GM21825 (cell line): ENCODE measurements around the gene KIF21B.
"Not testable (repeated sequence)": the region's sequence is repeated elsewhere in the genome, so short reads cannot be mapped to it uniquely, and the experiment has no call there.

ENCODE experiments used
- ATAC-seq: cut with Tn5 transposase; IDR thresholded peaks from one replicate; pipeline ENCODE4 v1.9.1; 2021; ENCODE audit warnings: mild to moderate bottlenecking, moderate library complexity; ENCODE audit not compliant: unreplicated experiment

KIF21B gene

DNA sequence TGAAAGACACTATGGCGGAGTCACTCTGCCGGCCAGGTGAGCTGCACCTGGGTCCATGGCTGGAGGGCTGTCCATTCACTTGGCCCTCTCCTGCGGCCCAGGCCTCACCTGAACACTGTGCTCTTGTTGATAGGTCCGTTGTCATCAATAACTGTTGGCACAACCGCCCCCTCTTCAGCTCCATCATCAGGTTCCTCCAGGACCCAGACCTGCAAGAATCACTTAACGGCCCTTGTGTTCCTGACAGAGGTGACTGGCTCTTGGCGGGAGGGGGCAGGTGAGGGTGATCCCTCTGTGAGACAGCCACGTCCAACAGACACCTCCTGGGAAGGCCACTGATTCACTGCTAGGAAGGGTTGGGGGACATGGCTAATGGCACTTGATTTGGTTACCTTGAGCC is 73.9 kb downstream of the KIF21B start:
- no peak for ATAC-seq

DNA sequence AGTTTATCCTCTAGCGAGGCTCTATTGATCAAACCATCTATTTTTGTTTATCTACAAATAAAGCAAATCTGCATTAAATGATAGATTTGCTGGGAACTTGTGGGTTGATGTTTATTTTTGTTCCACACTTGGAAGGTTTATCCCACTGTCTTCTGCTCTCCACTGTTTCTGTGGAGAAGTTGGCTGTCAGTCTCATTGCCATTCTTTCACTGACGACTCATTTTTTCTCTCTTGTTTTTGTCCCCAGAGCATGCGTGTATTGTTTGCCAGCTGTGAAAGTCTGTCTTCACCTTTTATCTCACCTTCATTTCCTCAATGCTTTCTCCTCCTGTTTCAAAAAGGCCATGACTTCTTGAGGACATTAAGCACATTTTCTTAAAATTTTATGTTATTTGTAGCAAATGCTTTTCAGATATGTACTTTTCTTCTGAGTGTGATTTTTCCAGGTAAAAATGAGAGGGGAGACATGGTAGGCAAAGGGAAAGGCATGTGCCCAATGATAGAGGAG is 76.4 kb downstream of the KIF21B start:
- ATAC-seq, result no peak

DNA sequence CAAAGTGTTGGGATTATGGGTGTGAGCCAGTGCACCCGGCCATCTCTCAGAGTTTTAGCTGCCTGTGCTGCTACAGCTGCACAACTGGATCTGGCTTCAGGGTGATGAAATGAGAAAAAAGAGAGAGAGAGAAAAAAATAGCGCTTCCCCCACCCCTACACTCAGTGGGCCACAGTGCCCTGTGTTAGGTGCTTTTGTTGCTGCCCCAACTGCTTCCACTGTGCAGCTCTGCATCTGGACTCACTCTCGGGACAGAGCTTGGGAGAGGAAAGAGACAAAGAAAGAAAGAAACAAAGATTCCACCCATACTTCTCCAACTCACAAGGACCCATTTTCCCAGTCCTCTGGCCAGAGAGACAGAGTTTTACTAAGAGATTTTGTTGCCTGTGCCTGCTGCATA is 78.4 kb downstream of the KIF21B start:
- no peak for ATAC-seq

DNA sequence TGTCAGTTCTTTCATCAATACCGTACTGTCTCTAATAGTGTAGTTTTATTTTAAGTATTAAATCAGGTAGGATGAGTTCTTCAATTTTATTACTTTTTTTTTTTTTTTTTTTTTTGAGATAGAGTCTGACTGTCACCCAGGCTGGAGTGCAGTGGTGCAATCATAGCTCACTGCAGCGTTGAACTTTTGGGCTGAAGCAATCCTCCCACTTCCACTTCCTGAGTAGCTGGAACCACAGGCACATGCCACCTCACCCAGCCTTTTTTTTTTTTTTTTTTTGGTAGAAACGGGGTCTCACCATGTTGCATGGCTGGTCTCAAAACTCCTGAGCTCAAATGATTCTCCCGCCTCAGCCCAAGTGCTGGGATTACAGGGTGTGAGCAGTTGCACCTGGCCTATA is 84.6 kb downstream of the KIF21B start:
- ATAC-seq, result no peak

GRCh38 chr1:200935286-200935962 is 88.1 kb downstream of the KIF21B start:
- not testable (repeated sequence) for ATAC-seq

DNA sequence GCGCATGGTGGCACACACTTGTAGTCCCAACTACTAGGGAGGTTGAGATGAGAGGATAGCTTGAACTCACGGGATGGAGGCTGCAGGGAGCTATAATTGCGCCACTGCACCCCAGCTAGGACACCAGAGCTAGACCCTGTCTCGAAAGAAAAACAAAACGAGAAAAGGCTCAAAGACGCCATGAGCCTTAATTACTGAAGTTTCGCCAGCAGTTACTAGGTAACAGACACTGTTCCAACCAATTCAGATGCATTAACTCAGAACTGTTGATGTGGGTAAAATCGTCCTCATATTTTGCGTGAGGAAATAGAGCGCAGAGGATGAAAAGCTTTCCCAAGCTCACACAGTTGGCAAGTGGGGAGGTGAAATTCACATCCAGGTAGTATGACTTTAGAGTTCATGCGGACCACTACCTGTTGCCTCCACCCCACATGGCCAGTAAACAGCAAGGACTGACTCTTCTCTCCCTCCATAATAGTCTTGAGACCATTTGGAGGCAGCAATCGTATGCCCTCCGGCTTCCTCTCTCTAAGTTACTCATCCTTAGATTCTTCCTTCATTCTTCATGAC is 88.8 kb downstream of the KIF21B start:
- no peak for ATAC-seq

- ATAC-seq, result no peak
Observed at GRCh38 chr1:200931776-200932175, 91.7 kb downstream of the KIF21B start.

GRCh38 chr1:200930285-200930684 is 93.2 kb downstream of the KIF21B start:
- not testable (repeated sequence) for ATAC-seq

DNA sequence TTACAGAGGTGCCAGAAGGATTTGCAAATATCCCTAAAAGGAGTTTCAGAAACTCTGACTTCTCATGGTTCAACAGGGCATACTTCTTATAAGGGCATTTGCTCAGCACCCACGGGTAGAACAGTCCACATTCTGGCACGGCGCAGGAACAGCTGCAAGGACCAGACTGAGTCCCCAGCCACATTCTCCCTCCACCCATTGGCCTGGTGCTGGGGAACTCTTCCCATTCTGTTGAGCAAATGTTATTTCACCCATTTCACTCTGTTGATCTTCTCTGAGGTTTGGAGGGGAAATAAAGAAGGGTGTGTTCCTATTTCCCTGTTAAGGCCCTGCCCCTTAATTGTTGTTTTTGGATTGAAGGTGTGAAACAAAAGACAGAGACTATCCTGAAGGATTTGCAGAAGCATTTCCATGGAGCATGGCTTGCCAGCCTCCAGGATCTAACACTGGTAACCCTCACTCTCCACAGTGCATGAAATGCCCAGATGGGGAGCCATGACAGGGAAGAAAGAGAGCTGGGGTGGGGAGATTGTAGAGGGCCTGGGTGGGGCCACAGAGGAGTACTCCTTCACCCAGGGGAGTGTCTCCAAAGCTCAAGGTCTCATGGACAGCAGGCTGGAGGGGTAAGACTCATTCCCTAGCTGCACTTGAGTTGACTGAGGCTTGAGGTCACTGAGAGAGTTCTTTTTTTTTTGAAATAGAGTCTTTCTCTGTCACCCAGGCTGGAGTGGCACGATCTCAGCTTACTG is 93.8 kb downstream of the KIF21B start:
- ATAC-seq, result no peak

DNA sequence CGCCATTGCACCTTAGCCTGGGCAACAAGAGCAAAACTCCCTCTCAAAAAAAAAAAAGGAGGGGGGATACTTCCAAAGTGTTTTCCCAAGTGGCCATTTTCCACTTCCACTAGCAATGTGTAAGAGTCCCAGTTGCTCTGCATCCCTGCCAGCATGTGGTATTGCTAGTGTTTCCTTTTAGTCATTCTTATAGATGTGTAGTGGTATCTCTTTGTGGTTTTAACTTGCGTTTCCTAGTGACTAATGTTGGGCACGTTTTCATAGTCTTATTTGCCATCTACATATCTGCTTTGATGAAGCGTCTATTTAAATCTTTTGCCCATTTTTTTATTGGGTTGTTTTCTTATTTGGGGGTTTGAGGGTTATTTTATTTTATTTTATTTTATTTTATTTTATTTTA is 97.7 kb downstream of the KIF21B start:
- ATAC-seq, result no peak

DNA sequence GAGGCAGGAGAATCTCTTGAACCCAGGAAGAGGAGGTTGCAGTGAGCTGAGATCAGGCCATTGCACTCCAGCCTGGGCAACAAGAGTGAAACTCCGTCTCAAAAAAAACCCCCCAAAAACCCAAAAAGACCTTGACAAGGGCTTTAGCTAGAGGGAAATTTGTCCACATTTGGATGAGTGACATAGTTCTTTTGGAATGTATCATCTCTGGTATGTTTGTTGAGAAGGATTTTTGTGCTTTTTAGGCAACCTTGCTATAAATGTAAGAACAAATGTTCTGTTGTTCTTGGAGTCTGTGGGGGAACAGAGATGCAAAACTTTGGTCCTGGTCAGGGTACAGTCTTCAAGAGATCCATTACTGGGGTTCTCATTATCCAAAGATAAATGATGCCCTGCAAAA is 99.9 kb downstream of the KIF21B start:
- no peak for ATAC-seq

DNA sequence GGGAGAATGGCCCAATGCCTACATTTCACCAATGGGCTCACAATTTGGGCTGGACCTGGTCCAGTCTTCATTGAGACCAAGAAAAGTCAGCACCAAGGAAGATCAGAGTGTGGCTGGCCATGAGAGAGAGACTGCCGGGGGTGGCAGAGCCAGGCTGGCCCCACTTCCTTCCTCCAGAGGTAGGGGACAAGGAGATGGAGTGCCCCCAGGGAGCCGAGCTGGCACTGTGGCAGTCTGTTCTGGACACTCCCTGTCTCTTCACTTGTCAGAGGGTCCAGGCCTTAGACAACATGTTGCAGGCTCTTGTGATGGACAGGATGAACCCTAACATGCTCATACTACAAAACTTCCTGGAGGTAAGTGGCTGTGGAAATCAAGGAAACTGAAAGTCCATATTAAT is 101.1 kb downstream of the KIF21B start:
- ATAC-seq, result no peak

DNA sequence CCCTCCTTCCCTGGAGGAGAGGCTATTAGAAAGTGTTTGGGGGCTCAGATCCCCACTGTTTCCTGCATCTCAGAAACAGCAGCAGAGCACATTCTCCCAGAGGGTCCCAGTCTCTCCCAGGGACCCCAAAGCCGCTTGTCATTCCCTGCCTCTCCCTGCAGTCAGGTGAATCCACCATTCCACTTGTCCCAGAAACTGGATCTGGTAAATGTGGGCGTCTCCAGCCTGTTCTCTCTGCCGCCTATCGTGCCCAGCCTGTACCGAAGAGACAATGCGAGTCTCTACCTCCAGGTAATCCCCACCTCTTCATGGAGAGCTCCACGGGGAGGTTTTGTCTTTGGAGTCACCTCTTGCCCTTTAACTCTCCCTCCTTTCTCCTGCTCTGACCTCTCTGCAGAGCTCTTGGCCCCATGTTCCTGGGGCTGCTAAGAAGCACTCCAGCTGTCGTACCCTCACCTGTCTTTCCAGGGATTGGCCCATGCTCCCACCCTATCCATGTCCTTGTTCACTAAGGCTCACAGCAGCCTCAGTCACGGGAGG is 101.9 kb downstream of the KIF21B start:
- no peak for ATAC-seq
